T-helper 9 cell (primary cell): ENCODE measurements around the gene TRIM44.

Experiments used
- DNase-seq: peaks from one replicate; pipeline ENCODE4 v3.0.0-alpha.2; 2020

Gene TRIM44

GRCh38 chr11:35861191-35861590 lies 198.6 kb downstream of the TRIM44 start:
- DNase-seq, result no peak

DNA sequence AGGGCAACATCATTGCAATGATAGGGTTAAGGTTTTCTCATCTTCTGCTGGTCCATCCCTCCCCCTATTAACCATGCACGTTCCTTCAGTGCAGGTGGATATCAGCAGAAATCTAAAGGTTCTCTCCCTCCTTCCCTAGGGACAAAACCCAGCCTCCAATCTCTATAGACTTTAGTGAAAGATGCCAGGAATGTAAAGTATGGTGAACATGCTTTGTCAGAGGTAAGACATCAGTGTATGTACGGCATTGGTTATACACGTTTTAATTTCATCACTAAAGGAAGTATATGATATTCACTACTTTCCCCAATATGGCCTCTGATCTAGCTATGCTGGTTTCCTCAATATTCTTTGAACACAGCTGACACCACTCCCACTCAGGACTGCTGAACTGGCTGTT lies 200.1 kb downstream of the TRIM44 start:
- no peak for DNase-seq

DNA sequence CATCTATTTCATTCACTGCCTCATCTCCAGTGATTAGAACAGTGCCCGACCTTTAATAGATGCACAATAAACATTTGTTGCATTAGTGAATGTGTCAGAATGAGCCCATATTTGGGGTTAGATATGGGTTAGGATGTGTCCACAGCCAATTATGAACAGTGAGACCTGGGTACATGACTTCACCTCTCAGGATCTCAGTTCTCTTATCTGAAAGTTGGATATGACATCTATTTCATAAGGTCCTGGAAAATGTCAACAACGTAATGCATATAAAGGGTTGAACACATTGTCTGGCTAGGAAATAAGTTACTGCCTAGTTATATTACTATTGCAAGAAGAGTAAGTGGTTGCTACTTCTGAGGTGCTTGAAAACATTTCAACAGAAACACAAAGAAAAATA lies 201.6 kb downstream of the TRIM44 start:
- DNase-seq, result no peak

DNA sequence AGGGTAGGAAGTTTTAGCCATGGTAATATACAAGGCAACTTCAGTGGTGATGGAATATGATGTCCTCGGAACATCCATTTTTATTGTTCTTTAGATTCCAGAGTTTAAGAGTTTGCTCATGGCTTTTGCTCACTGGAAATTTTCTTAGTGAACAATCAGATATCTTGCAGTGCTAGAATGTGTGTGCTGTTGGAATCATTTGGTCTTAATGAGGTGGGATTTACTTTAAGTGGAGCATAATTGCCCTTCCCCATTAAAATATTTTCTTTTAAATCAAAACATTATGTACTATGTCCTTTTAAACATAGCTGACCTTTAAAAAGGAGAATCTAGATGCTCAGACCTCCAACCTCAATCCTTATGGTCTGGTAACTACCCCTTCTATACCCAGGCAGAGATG lies 204.0 kb downstream of the TRIM44 start:
- DNase-seq, result no peak
